Renal pelvis (tissue), 4 donors: Measurements from ENCODE around the gene CYB5R3. TPM values are rescaled to one million over a fixed set of nuclear protein-coding genes. Genes with fewer than 3 reads are reported as not detected.
"Not testable (repeated sequence)": the region's sequence is repeated elsewhere in the genome, so short reads cannot be mapped to it uniquely, and the experiment has no call there.

Experiments used
- DNase-seq: peaks from one replicate; pipeline ENCODE4 v3.0.0-alpha.2; 2013
- polyA plus RNA-seq, 3 donors: library from polyadenylated mRNA; unstranded; fragments of 120-200 nt; gene quantifications; one replicate each; pipeline ENCODE4 v1.2.1, GENCODE V29; 2013; ENCODE audit not compliant: insufficient read length in 3 of 3

The CYB5R3 gene
- polyA plus RNA-seq, 3 donors, result 147 to 188 (median 185) TPM

GRCh38 chr22:42577623-42578240, 71.5 kb downstream of the CYB5R3 start:
- no peak for DNase-seq

GRCh38 chr22:42577141-42577540, 72.1 kb downstream of the CYB5R3 start:
- DNase-seq, result not testable (repeated sequence)

- not testable (repeated sequence) for DNase-seq
Measured at GRCh38 chr22:42575996-42576574, 73.1 kb downstream of the CYB5R3 start.

- DNase-seq, result not testable (repeated sequence)
Measured at GRCh38 chr22:42574468-42574867, 74.7 kb downstream of the CYB5R3 start.

GRCh38 chr22:42574046-42574445, 75.1 kb downstream of the CYB5R3 start:
- DNase-seq, result not testable (repeated sequence)

- DNase-seq, result not testable (repeated sequence)
Measured at GRCh38 chr22:42571068-42571467, 78.1 kb downstream of the CYB5R3 start.

- DNase-seq, result not testable (repeated sequence)
Measured at GRCh38 chr22:42570580-42570979, 78.6 kb downstream of the CYB5R3 start.

- not testable (repeated sequence) for DNase-seq
Measured at GRCh38 chr22:42567950-42568349, 81.2 kb downstream of the CYB5R3 start.

Other genes with a start within 250 kb of the CYB5R3 start
- gene NFAM1, start 217.0 kb downstream of the CYB5R3 start, polyA plus RNA-seq, result 1 to 10 TPM in 2 of 3 donors, under 1 TPM in 1; 0.82 to 1.2 (median 1.0) TPM
- 10 to 100 TPM; 26.5 to 48.8 (median 34.5) TPM for gene RRP7A, start 129.6 kb downstream of the CYB5R3 start, polyA plus RNA-seq
- gene SERHL2, start 95.4 kb downstream of the CYB5R3 start, polyA plus RNA-seq, result 10 to 100 TPM in 1 of 3 donors, 1 to 10 TPM in 2; 6.8 to 10.4 (median 8.9) TPM
- 100 to 1,000 TPM; 110 to 117 (median 117) TPM for gene POLDIP3, start 34.5 kb downstream of the CYB5R3 start, polyA plus RNA-seq
- under 1 TPM in 1 of 3 donors, not detected in 2; 0.26 TPM for gene ATP5MGL, start 8.8 kb downstream of the CYB5R3 start, polyA plus RNA-seq
- 10 to 100 TPM; 22.8 to 25.9 (median 24.2) TPM for gene A4GALT, start 71.5 kb upstream of the CYB5R3 start, polyA plus RNA-seq
- gene ARFGAP3, start 207.9 kb upstream of the CYB5R3 start, polyA plus RNA-seq, result 10 to 100 TPM; 43.6 to 48.8 (median 48.4) TPM